ENCODE data around the gene TMEM203.

GRCh38 chr9:137160054-137160425 is 45.4 kb downstream of the TMEM203 start:
- TF ChIP-seq, protein P1, sequence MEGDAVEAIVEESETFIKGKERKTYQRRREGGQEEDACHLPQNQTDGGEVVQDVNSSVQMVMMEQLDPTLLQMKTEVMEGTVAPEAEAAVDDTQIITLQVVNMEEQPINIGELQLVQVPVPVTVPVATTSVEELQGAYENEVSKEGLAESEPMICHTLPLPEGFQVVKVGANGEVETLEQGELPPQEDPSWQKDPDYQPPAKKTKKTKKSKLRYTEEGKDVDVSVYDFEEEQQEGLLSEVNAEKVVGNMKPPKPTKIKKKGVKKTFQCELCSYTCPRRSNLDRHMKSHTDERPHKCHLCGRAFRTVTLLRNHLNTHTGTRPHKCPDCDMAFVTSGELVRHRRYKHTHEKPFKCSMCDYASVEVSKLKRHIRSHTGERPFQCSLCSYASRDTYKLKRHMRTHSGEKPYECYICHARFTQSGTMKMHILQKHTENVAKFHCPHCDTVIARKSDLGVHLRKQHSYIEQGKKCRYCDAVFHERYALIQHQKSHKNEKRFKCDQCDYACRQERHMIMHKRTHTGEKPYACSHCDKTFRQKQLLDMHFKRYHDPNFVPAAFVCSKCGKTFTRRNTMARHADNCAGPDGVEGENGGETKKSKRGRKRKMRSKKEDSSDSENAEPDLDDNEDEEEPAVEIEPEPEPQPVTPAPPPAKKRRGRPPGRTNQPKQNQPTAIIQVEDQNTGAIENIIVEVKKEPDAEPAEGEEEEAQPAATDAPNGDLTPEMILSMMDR (IDR thresholded peaks at IDR 0.05) = no peak
- no peak for TF ChIP-seq POLR2A (IDR thresholded peaks at IDR 0.05)
